Endothelial cell of umbilical vein (primary cell): ENCODE measurements around the gene SCPEP1.

Source experiments
- CTCF ChIP-seq, 2 donors: IDR thresholded peaks; 1 replicate in 1 of 2; 2 replicates in 1 of 2; pipeline ENCODE4 v1.5.1; 2011; ENCODE audit warnings: low read length in 2 of 2, mild to moderate bottlenecking in 2 of 2, moderate library complexity in 2 of 2, control low read depth in 1 of 2, inconsistent platforms in 1 of 2, low read depth in 1 of 2; ENCODE audit not compliant: insufficient read depth in 1 of 2; ENCODE audit errors: extremely low read depth in 1 of 2
- EZH2 ChIP-seq: IDR thresholded peaks from 2 replicates; pipeline ENCODE4 v1.6.1; 2012; ENCODE audit warnings: borderline replicate concordance, low read depth, mild to moderate bottlenecking, moderate library complexity, low read length, inconsistent platforms; ENCODE audit not compliant: severe bottlenecking
- FOS ChIP-seq: IDR thresholded peaks from 2 replicates; pipeline ENCODE4 v1.6.1; 2011; ENCODE audit warnings: mild to moderate bottlenecking, low read length, moderate library complexity, borderline replicate concordance; ENCODE audit not compliant: insufficient read depth
- GATA2 ChIP-seq: IDR thresholded peaks from 2 replicates; pipeline ENCODE4 v1.7.0; 2011; ENCODE audit warnings: low read depth, mild to moderate bottlenecking, moderate library complexity, mixed read lengths, low read length; ENCODE audit not compliant: insufficient read length, insufficient read depth
- JUN ChIP-seq: IDR thresholded peaks from 2 replicates; pipeline ENCODE4 v1.6.1; 2011; ENCODE audit warnings: borderline replicate concordance, low read depth; ENCODE audit not compliant: insufficient read length, insufficient read depth
- MYC ChIP-seq: IDR thresholded peaks from one replicate; pipeline ENCODE4 v1.6.1; 2011; ENCODE audit warnings: mild to moderate bottlenecking, low read depth, low read length
- POLR2A ChIP-seq: IDR thresholded peaks from 2 replicates; pipeline ENCODE4 v1.6.1; 2012; ENCODE audit warnings: low read depth, mild to moderate bottlenecking, control low read depth, low read length
- POLR2AphosphoS5 ChIP-seq: IDR thresholded peaks from 2 replicates; pipeline ENCODE4 v1.6.1; 2012; ENCODE audit warnings: low read depth, mild to moderate bottlenecking, control low read depth, low read length, moderate library complexity; ENCODE audit not compliant: insufficient read depth
- TF ChIP-seq, protein P1 (sequence below): IDR thresholded peaks from 2 replicates; pipeline ENCODE4 v1.6.1; 2011; ENCODE audit not compliant: insufficient read depth, insufficient read length

DNA sequence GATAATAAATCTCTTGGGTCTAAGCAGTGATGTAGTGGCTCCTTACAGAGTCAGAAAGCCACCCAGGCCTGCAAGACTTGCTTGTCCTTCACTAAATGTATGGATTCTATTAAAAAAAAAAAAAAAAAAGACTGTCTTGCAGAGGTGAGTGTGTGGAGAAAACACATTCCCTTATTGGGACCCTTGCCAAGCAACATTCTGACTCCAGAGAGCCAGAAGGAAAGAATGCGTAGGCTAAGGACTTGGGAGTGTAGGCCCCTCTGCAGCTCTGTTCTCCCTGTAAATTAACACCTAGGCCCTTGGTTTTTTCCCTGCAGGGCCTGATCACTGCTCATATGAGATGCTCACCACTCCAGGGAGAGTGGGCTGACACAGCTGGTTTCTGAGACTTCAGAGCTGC is 17.8 kb downstream of the SCPEP1 start:
- no peak for TF ChIP-seq EZH2
- TF ChIP-seq CTCF (IDR thresholded peaks at IDR 0.05; ENCODE audit: extremely low read depth in 1 of 2, insufficient read depth in 1 of 2, low read depth in 1 of 2, low read length in 2 of 2) = no peak
- no peak for TF ChIP-seq GATA2
- no peak for TF ChIP-seq JUN
- TF ChIP-seq POLR2A = no peak
- no peak for TF ChIP-seq POLR2AphosphoS5
- TF ChIP-seq, protein P1, sequence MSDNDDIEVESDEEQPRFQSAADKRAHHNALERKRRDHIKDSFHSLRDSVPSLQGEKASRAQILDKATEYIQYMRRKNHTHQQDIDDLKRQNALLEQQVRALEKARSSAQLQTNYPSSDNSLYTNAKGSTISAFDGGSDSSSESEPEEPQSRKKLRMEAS = no peak
- no peak for TF ChIP-seq FOS
- no peak for TF ChIP-seq MYC
